SK-N-SH (cell line): Measurements from ENCODE around the gene RRBP1.

ENCODE experiments used
- CTCF ChIP-seq: fragments of 200-600 bp; sonication (generic); IDR thresholded peaks from 2 replicates; pipeline ENCODE4 v1.6.1; 2017; ENCODE audit warnings: antibody characterized with exemption, mild to moderate bottlenecking, moderate library complexity
- REST ChIP-seq: IDR thresholded peaks from 2 replicates; pipeline ENCODE4 v1.6.1; 2012; ENCODE audit warnings: mild to moderate bottlenecking, low read depth, low read length, moderate library complexity

- TF ChIP-seq CTCF (no peak), REST (no peak)
Observed at GRCh38 chr20:17678295-17678694, 3.7 kb downstream of the RRBP1 start.
